Mesenchymal stem cell (in vitro differentiated cells and primary cell): ENCODE data around the gene SLC22A31.

Source experiments
- DNase-seq: peaks from one replicate; pipeline ENCODE4 v3.0.0-alpha.2; 2013
- H2AFZ ChIP-seq: one replicate; pipeline ENCODE4 v1.6.1; 2013; ENCODE audit warnings: low read depth, mild to moderate bottlenecking, control low read depth, inconsistent platforms, low read length, moderate library complexity
- H2AK5ac ChIP-seq: 2 replicates; pipeline ENCODE4 v1.6.1; 2013; ENCODE audit warnings: low read length, moderate library complexity, mild to moderate bottlenecking, inconsistent platforms; ENCODE audit not compliant: severe bottlenecking
- H2BK120ac ChIP-seq: one replicate; pipeline ENCODE4 v1.6.1; 2013; ENCODE audit warnings: low read depth, mild to moderate bottlenecking, inconsistent platforms, low read length, moderate library complexity
- H2BK12ac ChIP-seq, 2 experiments: one replicate each; pipeline ENCODE4 v1.6.1; 2013; ENCODE audit warnings: inconsistent platforms in 2 of 2, low read length in 2 of 2, mild to moderate bottlenecking in 2 of 2, moderate library complexity in 2 of 2, control low read depth in 1 of 2
- H2BK15ac ChIP-seq: one replicate; pipeline ENCODE4 v1.6.1; 2013; ENCODE audit warnings: mild to moderate bottlenecking, low read depth, inconsistent platforms; ENCODE audit not compliant: poor library complexity, severe bottlenecking
- H2BK5ac ChIP-seq: 2 replicates; pipeline ENCODE4 v1.6.1; 2013; ENCODE audit warnings: low read depth, mild to moderate bottlenecking, low read length, control low read depth, inconsistent platforms; ENCODE audit not compliant: poor library complexity, severe bottlenecking
- H3K14ac ChIP-seq, 2 experiments: one replicate each; pipeline ENCODE4 v1.6.1; 2013; ENCODE audit warnings: inconsistent platforms in 2 of 2, low read length in 2 of 2, control low read depth in 1 of 2, mild to moderate bottlenecking in 1 of 2, moderate library complexity in 1 of 2
- H3K18ac ChIP-seq, 2 experiments: one replicate each; pipeline ENCODE4 v1.6.1; 2013; ENCODE audit warnings: inconsistent platforms in 2 of 2, low read length in 2 of 2, control low read depth in 1 of 2, low read depth in 1 of 2, mild to moderate bottlenecking in 1 of 2
- H3K23ac ChIP-seq, 2 experiments: one replicate each; pipeline ENCODE4 v1.6.1; 2013; ENCODE audit warnings: inconsistent platforms in 2 of 2, low read length in 2 of 2, mild to moderate bottlenecking in 2 of 2, moderate library complexity in 2 of 2, control low read depth in 1 of 2
- H3K27ac ChIP-seq: 2 replicates; pipeline ENCODE4 v1.5.1; 2013; ENCODE audit warnings: mild to moderate bottlenecking, moderate library complexity, low read length, control low read depth, inconsistent platforms; ENCODE audit not compliant: poor library complexity, severe bottlenecking
- H3K27me3 ChIP-seq, 2 experiments: 2 replicates each; pipeline versions ENCODE4 v1.6.1 to v1.7.0; 2013; ENCODE audit warnings: low read length in 2 of 2, mild to moderate bottlenecking in 2 of 2, moderate library complexity in 2 of 2, control low read depth in 1 of 2, inconsistent platforms in 1 of 2; ENCODE audit not compliant: control insufficient read depth in 1 of 2, insufficient read depth in 1 of 2
- H3K36me3 ChIP-seq, 2 experiments: 2 replicates each; pipeline versions ENCODE4 v1.6.1 to v1.7.0; 2013; ENCODE audit warnings: low read length in 2 of 2, control low read depth in 1 of 2, inconsistent platforms in 1 of 2, low read depth in 1 of 2, mild to moderate bottlenecking in 1 of 2; ENCODE audit not compliant: insufficient read depth in 2 of 2, control insufficient read depth in 1 of 2
- H3K4ac ChIP-seq, 2 experiments: one replicate each; pipeline ENCODE4 v1.6.1; 2013; ENCODE audit warnings: inconsistent platforms in 2 of 2, low read length in 2 of 2, mild to moderate bottlenecking in 2 of 2, moderate library complexity in 2 of 2, control low read depth in 1 of 2, low read depth in 1 of 2
- H3K4me1 ChIP-seq: 2 replicates; pipeline ENCODE4 v1.6.1; 2013; ENCODE audit warnings: low read depth, low read length, control low read depth; ENCODE audit not compliant: control insufficient read depth, insufficient read depth
- H3K4me2 ChIP-seq: 2 replicates; pipeline ENCODE4 v1.6.1; 2013; ENCODE audit warnings: low read length, mild to moderate bottlenecking, inconsistent platforms; ENCODE audit not compliant: poor library complexity, severe bottlenecking
- H3K4me3 ChIP-seq, 2 experiments: 2 replicates each; pipeline versions ENCODE4 v1.5.1 to v1.7.0; 2013; ENCODE audit warnings: low read length in 2 of 2, mild to moderate bottlenecking in 2 of 2, control low read depth in 1 of 2, low read depth in 1 of 2; ENCODE audit not compliant: insufficient read depth in 1 of 2
- H3K79me1 ChIP-seq: replicated peaks from 2 replicates; pipeline ENCODE4 v1.6.1; 2013; ENCODE audit warnings: mild to moderate bottlenecking, control low read depth, low read length, inconsistent platforms; ENCODE audit not compliant: poor library complexity, severe bottlenecking
- H3K9ac ChIP-seq: 2 replicates; pipeline ENCODE4 v1.7.0; 2013; ENCODE audit warnings: mild to moderate bottlenecking, low read length, moderate library complexity
- H3K9me3 ChIP-seq: 2 replicates; pipeline ENCODE4 v1.7.0; 2013; ENCODE audit warnings: mild to moderate bottlenecking, low read length; ENCODE audit not compliant: control insufficient read depth
- H4K8ac ChIP-seq: one replicate; pipeline ENCODE4 v1.6.1; 2013; ENCODE audit warnings: inconsistent platforms, mild to moderate bottlenecking, low read length, moderate library complexity
- H4K91ac ChIP-seq: one replicate; pipeline ENCODE4 v1.6.1; 2013; ENCODE audit warnings: mild to moderate bottlenecking, low read length, inconsistent platforms
- WGBS: methylation state at CpG from one replicate; pipeline ENCODE4 v1.1.7; 2013; ENCODE audit warnings: mixed read lengths; 5-methylcytosine and 5-hydroxymethylcytosine counted together

Gene SLC22A31

DNA sequence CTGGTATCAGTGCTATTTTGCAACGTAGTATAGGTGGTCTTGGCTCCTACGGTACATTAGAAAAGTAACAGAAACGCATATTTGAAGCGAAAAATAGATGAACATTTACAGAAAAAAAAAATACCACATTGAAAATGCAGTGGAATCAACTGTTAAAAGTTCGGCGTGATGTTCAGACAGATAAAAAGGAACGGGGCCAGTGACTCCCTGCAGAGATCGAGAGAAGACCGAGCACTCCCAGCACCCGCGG lies 16.7 kb upstream of the SLC22A31 start:
- WGBS = 0% methylated on average over 8 of the region's 11 CpGs
- Histone ChIP-seq H2AK5ac (no peak overlapping the region), H3K27ac (peak overlapping the region; percentile 91)

DNA sequence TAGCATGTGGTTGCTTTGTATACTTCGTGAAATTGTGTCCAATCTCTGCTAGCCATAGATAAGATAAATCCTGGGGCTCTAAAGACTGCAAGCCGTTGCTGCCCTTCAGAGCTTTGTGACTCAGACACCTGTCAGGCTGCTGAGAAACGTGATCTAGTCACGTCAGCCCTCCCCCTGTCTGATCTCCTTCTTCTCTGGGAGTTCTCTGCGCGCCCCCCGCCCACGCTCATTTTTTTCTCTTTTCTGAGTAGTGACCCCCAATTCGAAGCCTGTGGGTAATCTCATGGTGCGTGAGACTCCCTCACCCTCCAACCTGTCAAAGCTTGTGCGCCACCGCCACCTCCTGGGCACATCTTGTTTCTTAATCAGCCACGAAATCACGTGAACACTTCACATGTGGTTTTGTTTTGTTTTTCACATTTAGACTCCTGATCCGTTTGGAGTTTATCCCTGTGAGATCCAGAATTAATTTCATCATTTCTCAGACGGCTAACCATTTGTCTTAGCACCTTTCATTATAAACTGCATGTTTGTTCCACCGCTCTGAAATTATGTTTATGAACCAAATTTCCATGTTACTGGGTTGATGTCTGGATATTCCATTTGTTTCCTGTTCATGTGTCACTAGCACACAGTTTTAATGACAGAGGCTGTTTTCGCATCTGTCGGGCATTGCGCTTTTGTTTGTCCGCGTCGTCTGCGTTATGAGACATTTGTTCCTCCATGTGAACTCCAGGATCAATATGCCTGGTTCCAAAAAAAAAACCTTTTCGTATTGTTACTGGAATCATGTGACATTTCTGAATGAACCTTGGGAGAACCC lies 16.2 kb upstream of the SLC22A31 start:
- no peak overlapping the region for H3K4ac ChIP-seq
- H3K4me1 ChIP-seq = peaks cover 6% of the 10 kb centered on the region
- peak overlapping the region; percentile 56 for H2AK5ac ChIP-seq
- peak overlapping the region; percentile 91 to 95 for H3K4me3 ChIP-seq
- peaks cover 12 to 18% of the 10 kb centered on the region in 2 experiments for H3K36me3 ChIP-seq
- no peak overlapping the region for H2BK12ac ChIP-seq
- H3K79me1 ChIP-seq = peaks cover 24% of the 10 kb centered on the region
- peak; percentile 87 for DNase-seq
- 11% methylated on average over 25 of the region's 25 CpGs for WGBS
- no peak overlapping the region for H3K18ac ChIP-seq
- H3K23ac ChIP-seq = no peak overlapping the region
- H2AFZ ChIP-seq = no peak overlapping the region
- peak overlapping the region; percentile 90 for H3K4me2 ChIP-seq
- no peak overlapping the region for H3K14ac ChIP-seq
- H2BK120ac ChIP-seq = no peak overlapping the region
- H4K91ac ChIP-seq = no peak overlapping the region
- no peaks in the 10 kb centered on the region for H3K9me3 ChIP-seq
- H2BK15ac ChIP-seq = no peak overlapping the region
- no peak overlapping the region for H3K27ac ChIP-seq
- H4K8ac ChIP-seq = peak overlapping the region; percentile 28
- peaks cover 0 to under 1% of the 10 kb centered on the region in 2 experiments for H3K27me3 ChIP-seq
- no peak overlapping the region for H2BK5ac ChIP-seq
- peak overlapping the region; percentile 99 for H3K9ac ChIP-seq

More for the DNA sequence above, 16.7 kb upstream of the SLC22A31 start:
- Histone ChIP-seq H4K8ac (peak overlapping the region; percentile 99), H3K79me1 (peaks cover 30% of the 10 kb centered on the region), H2AFZ (peak overlapping the region; percentile 99), H3K4me1 (peaks cover 6% of the 10 kb centered on the region), H3K36me3 (peaks cover 18 to 24% of the 10 kb centered on the region in 2 experiments), H3K9ac (peak overlapping the region; percentile 99), H2BK12ac (no peak overlapping the region), H2BK15ac (no peak overlapping the region), H3K27me3 (no peaks in the 10 kb centered on the region), H2BK5ac (peak overlapping the region; percentile 90), H3K4ac (peak overlapping the region; percentile 35 to 100), H3K9me3 (no peaks in the 10 kb centered on the region), H3K14ac (no peak overlapping the region), H3K23ac (no peak overlapping the region), H3K4me2 (peak overlapping the region; percentile 90), H3K18ac (peak overlapping the region in 1 of 2 experiments; percentile 92), H2BK120ac (no peak overlapping the region), H3K4me3 (peak overlapping the region; percentile 91 to 95), H4K91ac (peak overlapping the region; percentile 88)
- DNase-seq = no peak

DNA sequence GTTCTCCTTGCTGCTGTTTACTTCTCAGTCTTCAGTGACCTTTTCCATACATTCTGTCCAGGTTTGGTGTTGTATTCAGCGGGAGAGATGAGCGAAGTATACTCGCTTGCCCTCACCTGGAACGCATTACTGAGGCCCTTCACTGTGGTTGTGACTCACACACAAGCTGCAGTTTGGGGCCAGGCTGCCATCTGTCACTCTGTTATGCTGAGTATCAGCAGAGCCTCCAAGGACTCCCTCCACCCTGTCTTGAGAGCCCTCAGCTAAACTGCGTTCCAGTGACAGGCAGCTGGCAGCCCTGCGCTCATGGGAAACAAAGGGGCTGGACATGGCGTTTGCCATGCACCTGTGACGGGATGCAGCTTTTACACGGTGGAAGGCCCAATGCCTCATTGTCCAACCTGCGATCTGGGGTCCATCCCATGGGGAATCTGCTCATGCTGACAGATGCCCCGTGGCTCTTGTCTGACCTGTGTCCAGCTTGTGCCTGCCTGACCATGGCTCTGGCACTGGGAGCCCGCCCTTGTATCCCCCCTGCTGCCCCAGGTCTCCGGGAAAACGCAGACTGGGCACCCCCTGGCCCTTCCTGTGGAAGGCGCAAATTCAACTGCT lies 10.7 kb upstream of the SLC22A31 start:
- Histone ChIP-seq H3K79me1 (peaks cover 3% of the 10 kb centered on the region), H2BK120ac (no peak overlapping the region), H3K9me3 (no peaks in the 10 kb centered on the region), H3K27ac (no peak overlapping the region), H3K4ac (no peak overlapping the region), H4K8ac (no peak overlapping the region), H3K23ac (no peak overlapping the region), H2AK5ac (no peak overlapping the region), H3K9ac (no peak overlapping the region), H3K4me2 (no peak overlapping the region), H2AFZ (no peak overlapping the region), H2BK5ac (no peak overlapping the region), H3K14ac (no peak overlapping the region), H2BK15ac (no peak overlapping the region), H2BK12ac (no peak overlapping the region), H3K4me1 (no peaks in the 10 kb centered on the region), H3K18ac (no peak overlapping the region), H3K27me3 (peaks cover 11 to 29% of the 10 kb centered on the region in 2 experiments), H4K91ac (no peak overlapping the region), H3K36me3 (no peaks in the 10 kb centered on the region), H3K4me3 (peak overlapping the region in 1 of 2 experiments; percentile 11)
- DNase-seq = no peak
- WGBS = 70% methylated on average over 15 of the region's 15 CpGs

DNA sequence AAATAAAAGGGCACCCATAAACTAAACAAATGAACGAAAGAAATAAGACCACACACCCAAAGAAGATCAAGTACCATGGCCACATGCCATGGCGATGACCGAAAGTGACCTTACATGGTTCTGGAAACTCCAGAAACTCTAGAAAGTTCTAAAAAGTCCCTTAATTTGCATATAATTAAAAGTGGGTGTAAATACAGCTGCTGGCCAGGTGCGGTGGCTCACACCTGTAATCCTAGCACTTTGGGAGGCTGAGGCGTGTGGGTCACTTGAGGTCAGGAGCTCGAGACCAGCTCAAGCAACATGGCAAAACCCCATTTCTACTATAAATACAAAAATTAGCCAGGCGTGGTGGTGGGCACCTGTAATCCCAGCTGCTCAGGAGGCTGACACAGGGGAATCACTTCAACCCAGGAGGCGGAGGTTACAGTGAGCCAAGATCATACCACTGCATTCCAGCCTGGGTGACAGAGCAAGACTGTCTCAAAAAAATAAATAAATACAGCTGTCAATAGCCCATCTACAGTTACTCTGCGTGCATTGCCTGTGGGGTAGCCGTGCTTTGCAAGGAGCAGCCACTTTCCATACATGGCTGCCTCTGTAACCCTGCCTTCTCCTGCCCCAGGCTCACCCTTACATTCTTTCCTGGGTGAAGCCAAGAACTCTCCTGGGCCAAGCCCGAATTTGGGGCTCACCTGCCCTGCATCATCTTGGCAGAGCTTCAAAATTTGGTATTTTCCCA lies 10.0 kb upstream of the SLC22A31 start:
- Histone ChIP-seq H2BK120ac (no peak overlapping the region), H3K9ac (no peak overlapping the region), H2BK5ac (no peak overlapping the region), H3K23ac (no peak overlapping the region), H3K4ac (no peak overlapping the region), H3K4me3 (peak overlapping the region in 1 of 2 experiments; percentile 11), H3K79me1 (peaks cover 1% of the 10 kb centered on the region), H2BK15ac (no peak overlapping the region), H2BK12ac (no peak overlapping the region), H3K27me3 (peaks cover 11 to 29% of the 10 kb centered on the region in 2 experiments), H2AFZ (no peak overlapping the region), H3K36me3 (no peaks in the 10 kb centered on the region), H3K18ac (no peak overlapping the region), H2AK5ac (no peak overlapping the region), H3K27ac (no peak overlapping the region), H3K4me1 (no peaks in the 10 kb centered on the region), H3K14ac (no peak overlapping the region), H4K91ac (no peak overlapping the region), H4K8ac (no peak overlapping the region), H3K4me2 (no peak overlapping the region), H3K9me3 (no peaks in the 10 kb centered on the region)
- 70% methylated on average over 9 of the region's 11 CpGs for WGBS
- DNase-seq = no peak
